ENCODE results near the gene PRTFDC1.

GRCh38 chr10:24944512-24945255 lies 7.7 kb downstream of the PRTFDC1 start:
- TF ChIP-seq CTCF (conservative IDR thresholded peaks at IDR 0.05) (no peak), EZH2 (IDR thresholded peaks at IDR 0.05; ENCODE audit: low read depth) (no peak)
